Retinal pigment epithelial cell (primary cell): Measurements from ENCODE around the gene TIMM13.

Experiments used
- DNase-seq: peaks from one replicate; pipeline ENCODE4 v3.0.0-alpha.2; 2010; ENCODE audit warnings: low read depth
- H3K4me3 ChIP-seq: 2 replicates; pipeline ENCODE4 v1.5.1; 2011; ENCODE audit warnings: mild to moderate bottlenecking, low read length, control low read depth, moderate library complexity
- TF ChIP-seq, protein P1 (sequence below): conservative IDR thresholded peaks from 2 replicates; pipeline ENCODE4 v1.5.1; 2011; ENCODE audit warnings: low read depth, low read length, control low read depth, inconsistent platforms

The TIMM13 gene

DNA sequence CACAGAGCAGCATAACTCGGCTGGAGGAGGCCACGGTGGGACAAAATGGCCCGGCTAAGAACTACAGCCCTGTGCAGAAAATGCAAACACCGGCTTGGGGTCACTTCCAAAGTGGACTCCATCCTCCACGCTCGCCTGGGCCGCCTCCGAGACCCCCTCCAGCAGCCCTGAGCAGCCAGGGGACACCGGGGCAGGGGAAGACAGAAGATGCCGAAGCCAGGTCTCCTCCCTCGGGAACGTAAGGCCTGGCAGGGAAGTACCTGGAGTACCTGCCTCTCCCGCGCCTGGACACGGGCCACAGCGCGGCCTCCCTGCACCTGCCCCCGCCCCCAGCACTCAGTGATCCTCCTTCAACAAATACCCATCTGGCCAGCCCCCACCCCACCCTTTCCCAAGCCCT, 24.4 kb upstream of the TIMM13 start:
- TF ChIP-seq, protein P1, sequence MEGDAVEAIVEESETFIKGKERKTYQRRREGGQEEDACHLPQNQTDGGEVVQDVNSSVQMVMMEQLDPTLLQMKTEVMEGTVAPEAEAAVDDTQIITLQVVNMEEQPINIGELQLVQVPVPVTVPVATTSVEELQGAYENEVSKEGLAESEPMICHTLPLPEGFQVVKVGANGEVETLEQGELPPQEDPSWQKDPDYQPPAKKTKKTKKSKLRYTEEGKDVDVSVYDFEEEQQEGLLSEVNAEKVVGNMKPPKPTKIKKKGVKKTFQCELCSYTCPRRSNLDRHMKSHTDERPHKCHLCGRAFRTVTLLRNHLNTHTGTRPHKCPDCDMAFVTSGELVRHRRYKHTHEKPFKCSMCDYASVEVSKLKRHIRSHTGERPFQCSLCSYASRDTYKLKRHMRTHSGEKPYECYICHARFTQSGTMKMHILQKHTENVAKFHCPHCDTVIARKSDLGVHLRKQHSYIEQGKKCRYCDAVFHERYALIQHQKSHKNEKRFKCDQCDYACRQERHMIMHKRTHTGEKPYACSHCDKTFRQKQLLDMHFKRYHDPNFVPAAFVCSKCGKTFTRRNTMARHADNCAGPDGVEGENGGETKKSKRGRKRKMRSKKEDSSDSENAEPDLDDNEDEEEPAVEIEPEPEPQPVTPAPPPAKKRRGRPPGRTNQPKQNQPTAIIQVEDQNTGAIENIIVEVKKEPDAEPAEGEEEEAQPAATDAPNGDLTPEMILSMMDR = no peak
- H3K4me3 ChIP-seq = no peak overlapping the region
- no peak for DNase-seq

DNA sequence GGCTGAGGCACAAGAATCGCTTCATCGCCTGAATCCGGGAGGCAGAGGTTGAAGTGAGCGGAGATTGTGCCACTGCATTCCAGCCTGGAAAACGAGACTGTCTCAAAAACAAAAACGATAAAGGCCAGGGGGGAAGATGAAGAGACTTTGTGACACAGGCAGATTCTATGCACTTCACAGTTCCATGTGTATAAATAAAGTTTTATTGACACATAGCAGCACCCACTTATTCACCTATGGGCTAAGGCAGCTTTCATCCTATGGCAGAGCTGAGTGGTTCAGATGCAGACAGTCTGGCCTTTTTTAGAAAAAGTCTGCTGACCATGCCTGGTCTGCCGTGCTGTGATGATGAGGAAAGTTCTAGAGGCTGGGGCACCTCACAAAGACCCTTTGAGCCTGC, 23.8 kb upstream of the TIMM13 start:
- DNase-seq = no peak
- TF ChIP-seq, protein P1 = no peak
- H3K4me3 ChIP-seq = no peak overlapping the region

DNA sequence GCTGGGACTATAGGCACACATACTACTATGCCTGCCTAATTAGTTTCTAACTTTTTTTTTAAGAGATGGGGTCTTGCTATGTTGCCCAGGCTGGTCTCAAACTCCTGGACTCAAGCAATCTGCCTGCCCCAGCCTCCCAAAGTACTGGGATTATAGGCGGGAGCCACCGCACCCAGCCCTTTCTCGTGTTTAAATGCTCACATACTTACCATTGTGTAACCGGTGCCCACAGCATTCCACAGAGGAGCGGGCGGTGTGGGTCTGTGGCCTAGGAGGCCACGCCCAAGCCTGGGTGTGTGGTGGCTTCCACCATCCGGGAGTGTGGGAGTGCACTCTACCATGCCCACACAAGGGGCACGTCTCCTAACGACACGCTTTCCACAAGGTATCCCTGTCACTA, 21.6 kb upstream of the TIMM13 start:
- TF ChIP-seq, protein P1 = no peak
- no peak overlapping the region for H3K4me3 ChIP-seq
- DNase-seq = no peak

DNA sequence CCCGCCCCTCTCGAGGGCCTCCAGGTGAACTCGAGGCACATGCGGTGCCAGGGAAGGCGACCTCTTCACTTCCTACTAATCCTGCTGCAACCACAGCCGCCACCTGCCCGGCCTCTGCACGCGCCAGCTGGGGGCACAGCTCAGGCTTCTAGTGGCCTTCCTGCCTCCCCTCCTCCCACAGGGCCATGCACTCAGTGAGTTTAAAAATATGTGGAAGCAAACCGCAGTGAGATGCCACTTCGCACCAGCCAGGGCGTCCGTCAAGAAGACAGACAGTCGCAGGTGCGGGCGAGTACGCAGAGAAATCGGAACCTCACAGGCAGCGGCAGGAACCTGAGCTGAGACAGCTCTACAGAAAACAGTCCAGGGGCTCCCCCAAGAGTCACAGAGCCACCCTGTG, 19.0 kb upstream of the TIMM13 start:
- TF ChIP-seq, protein P1 = no peak
- peak; percentile 51 for DNase-seq
- H3K4me3 ChIP-seq = no peak overlapping the region

DNA sequence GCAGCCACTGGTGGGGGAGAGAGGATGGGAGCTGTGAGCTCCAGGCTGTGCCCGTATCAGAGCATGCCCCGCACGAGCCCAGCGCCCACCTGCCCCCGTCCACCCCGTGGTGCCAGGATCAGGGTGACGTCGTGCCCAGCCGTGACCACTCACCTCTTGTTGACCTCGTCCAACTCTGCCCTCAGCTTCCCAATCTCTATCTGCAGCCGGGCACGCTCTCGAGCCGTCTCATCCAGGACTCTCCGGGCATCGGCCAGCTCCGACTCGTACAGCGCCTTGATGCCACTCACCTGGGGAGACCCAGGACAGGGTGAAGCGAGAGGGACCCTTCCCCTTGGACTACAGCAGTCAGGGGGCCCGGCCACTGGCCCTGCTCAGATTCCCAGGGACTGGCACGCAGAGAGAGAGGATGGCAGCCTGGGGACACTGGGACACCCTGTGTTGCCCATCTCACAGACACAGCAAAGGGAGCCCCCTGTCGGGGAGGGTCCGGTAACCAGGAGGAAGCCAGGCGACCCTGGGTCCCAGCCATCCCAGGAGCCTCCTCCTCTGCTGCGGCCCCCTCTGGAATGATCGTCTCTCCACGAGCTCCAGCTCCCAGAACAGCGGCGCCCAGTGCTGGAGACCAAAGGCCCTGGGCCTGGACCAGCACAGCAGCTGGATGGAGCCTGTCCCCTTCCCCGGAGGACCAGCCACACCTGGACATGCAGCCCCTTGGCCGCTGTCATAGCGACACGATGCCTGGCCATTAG, 17.0 kb upstream of the TIMM13 start:
- TF ChIP-seq, protein P1 = no peak
- H3K4me3 ChIP-seq = no peak overlapping the region
- no peak for DNase-seq

DNA sequence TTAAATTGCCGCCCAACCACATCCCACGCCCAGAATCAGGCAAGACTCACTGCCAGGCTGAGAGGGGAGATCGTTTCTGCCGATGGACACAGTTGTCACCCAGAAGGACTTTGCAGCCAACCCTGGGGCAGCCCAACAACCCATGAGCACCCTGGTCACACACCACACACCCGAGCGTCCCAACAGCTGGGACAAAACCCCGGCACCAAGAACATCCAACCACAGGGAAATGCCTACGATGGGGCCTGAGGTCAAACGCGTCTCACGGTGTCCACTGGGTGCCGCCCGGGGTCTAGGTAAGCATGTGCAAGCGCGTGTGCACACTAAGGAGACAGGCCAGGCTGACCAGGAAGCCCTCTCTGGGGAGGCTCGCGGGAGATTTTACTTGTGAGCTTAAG, 16.4 kb upstream of the TIMM13 start:
- TF ChIP-seq, protein P1 = no peak
- H3K4me3 ChIP-seq = no peak overlapping the region
- no peak for DNase-seq

DNA sequence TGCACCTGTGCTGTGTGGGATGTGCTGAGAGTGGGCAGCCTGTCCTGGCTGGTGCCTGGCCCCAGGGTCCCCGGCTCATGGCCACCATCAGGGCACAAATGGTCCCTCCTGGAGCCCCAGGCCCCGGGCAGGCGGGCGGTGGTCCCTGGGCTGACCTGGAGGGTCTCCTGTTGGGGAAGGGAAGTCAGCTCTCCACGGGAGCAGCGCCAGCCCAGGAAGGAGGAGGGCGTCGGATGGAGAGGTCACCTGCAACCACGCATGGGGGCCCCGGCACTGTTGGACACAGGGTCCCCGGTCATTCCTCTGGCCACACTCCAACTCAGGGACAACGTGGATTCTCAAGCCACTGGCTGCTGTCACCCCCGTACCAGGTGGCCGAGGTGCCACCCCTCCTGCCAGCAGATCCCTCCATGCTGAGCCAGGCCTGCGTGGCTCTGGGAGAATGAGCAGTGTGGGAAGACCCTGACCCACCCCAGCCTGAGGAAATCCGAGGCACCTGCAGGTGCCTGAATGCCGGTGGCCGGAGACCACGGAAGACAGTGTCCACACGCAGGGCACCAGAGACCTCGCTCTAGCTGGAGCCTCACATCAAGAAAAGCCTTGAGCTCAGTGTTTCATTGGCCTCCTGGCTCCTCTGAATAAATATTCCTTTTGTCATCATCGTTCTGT, 15.9 kb upstream of the TIMM13 start:
- no peak overlapping the region for H3K4me3 ChIP-seq
- no peak for DNase-seq
- TF ChIP-seq, protein P1 = no peak
